CD4-positive, alpha-beta T cell treated with Interleukin-15 for 1 hour (primary cell): Measurements from ENCODE around the gene NSRP1.
"Not testable (repeated sequence)": the region's sequence is repeated elsewhere in the genome, so short reads cannot be mapped to it uniquely, and the experiment has no call there.

ENCODE experiments used
- DNase-seq: peaks from one replicate; pipeline ENCODE4 v3.0.0-alpha.2; 2020

NSRP1 gene

GRCh38 chr17:30224419-30224960 is 107.9 kb downstream of the NSRP1 start:
- DNase-seq, result no peak

DNA sequence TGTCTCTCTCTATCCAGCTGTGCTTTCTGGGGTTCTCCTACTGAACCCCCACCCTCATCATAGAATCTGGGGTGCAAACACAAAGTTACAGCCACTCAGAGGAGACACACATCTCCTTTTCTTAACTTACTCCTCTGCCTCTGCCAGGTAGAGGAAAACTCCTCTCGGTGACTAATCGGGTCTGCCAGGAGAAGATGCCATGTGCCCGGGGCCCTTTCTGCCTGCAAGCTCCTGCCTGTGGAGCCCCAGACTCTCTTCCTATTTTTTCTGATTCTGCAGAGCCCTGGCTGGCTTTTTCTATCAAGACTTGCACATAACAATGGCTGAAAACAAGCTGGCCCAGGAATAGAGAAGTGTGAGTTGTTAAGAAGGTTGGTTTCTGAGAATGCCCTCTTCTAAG is 108.5 kb downstream of the NSRP1 start:
- no peak for DNase-seq

DNA sequence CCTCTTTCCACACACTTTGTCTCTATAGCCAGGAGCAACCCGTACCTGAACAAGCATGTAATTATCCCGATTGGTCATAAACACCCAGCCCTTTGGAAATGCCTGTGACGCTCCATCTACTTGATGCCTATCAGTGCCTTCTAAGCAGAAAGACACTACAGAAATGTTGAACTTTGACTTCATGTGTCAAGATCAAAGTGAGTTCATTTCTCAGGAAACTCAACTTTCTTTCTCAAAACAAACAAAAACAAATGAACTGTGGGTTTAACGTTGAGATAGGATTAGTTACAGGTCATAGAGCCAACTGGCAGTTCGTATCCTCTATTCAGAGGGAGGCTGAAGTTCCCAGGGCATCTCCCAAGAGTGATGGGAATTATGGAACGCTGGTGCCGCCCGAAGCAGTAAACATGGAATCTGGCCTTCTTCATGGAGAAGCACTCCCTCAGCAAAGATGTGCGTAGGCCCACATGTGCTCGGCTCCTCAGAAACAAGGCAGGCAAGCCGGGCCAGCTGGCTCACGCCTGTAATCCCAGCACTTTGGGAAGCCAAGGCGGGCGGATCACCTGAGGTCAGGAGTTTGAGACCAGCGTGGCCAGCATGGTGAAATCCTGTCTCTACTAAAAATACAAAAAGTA is 109.4 kb downstream of the NSRP1 start:
- no peak for DNase-seq

GRCh38 chr17:30226878-30227277 is 110.3 kb downstream of the NSRP1 start:
- no peak for DNase-seq

- DNase-seq, result no peak
Measured at GRCh38 chr17:30228011-30228410, 111.4 kb downstream of the NSRP1 start.

GRCh38 chr17:30229012-30229411 is 112.4 kb downstream of the NSRP1 start:
- DNase-seq, result no peak

DNA sequence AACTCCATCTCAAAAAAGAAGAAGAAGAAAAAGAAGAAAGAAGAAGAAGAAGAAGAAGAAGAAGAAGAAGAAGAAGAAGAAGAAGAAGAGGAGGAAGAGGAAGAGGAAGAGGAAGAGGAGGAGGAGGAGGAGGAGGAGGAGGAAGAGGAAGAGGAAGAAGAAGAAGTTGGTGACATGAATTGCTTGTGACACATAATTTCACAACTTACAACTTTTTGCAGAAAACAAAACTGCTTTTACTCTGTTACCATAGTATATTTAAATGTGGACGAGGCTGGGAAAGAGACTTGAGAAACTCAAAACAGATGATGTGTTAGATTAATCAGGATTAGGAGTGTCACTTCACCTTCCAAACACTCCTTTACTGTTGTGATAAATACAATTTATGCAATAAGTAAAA is 113.4 kb downstream of the NSRP1 start:
- not testable (repeated sequence) for DNase-seq

DNA sequence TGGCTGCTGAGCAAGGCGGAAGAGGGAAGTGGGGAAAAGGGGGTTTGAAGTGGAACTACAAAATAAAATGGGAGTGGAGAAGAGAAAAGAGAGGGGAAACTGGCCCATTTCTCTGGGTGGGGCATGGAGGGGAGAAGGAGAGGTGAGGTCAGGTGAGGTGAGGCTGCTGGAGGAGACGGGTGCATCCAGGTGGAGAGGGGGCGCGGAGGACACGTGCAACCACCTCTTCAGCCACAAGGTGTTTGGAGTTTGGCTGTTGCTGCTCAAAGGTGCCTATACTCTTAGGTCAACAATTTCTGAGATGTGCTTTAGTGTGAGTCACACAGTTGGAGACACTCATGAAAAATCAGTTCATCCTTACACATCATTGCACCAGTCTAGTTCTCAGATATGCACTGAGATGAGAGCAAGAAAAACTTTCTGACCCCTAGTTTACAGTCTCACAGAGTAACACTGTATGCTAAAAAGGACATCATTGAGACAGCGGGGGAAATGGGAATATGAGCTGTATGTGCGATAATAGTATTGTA is 114.0 kb downstream of the NSRP1 start:
- no peak for DNase-seq

DNA sequence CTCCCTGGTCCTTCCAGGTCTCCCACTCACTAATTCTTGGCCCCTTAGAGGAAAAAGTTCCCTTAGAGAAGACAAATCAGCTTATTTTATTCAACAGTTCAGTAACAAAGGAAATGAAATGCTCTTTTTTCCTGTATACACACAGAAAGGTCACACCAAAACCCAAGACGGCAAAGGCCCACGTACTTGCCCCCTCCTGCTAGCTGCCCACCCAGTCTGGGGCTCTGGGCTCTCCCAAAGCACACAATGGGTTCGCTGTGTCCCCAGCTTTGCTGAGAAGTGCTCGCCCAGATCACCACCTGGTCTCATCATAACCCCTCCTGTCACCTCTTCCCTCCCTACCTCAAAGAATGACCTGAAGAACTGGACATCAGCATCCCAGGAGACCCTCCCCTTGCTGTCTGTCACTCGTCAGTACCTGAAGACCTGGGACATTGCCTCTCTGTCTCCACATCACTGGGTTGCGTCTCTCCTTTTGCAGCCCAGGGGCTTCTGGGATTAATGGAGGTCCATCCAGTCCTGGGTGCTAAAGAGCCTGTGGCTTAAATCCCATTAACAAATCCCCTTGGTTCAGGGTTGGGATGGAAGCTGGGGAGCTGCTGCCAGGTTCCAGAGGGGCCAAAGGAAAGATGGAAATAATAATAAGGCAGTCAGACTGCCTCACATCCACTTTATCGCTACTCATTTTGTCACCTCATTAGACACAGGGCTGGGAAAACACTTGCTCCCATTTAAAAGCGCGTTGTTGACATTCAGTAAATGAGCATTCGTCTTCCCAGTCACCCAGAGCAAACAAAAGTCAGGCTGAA is 115.6 kb downstream of the NSRP1 start:
- DNase-seq, result no peak

GRCh38 chr17:30232824-30233427 is 116.3 kb downstream of the NSRP1 start:
- no peak for DNase-seq

- no peak for DNase-seq
Measured at GRCh38 chr17:30234296-30234695, 117.7 kb downstream of the NSRP1 start.

DNA sequence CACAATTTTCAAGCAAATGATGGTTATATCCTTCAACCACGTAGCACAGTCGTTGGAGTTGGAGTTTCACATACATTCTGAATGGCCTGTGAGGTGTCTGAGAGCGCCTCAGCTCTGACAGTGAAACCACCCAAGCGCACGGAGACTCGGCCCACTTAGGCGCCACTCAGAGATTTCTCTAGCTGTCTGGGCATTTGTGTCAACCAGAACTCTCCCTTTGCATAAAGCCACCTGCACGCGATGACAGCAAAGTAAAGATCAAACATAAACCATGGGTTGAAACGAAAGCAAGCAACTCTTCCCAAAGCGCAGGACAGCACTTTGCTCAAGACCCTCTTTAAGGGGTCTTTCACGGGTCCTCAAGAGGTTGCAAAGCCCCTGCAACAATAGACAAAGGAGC is 118.3 kb downstream of the NSRP1 start:
- DNase-seq, result no peak

DNA sequence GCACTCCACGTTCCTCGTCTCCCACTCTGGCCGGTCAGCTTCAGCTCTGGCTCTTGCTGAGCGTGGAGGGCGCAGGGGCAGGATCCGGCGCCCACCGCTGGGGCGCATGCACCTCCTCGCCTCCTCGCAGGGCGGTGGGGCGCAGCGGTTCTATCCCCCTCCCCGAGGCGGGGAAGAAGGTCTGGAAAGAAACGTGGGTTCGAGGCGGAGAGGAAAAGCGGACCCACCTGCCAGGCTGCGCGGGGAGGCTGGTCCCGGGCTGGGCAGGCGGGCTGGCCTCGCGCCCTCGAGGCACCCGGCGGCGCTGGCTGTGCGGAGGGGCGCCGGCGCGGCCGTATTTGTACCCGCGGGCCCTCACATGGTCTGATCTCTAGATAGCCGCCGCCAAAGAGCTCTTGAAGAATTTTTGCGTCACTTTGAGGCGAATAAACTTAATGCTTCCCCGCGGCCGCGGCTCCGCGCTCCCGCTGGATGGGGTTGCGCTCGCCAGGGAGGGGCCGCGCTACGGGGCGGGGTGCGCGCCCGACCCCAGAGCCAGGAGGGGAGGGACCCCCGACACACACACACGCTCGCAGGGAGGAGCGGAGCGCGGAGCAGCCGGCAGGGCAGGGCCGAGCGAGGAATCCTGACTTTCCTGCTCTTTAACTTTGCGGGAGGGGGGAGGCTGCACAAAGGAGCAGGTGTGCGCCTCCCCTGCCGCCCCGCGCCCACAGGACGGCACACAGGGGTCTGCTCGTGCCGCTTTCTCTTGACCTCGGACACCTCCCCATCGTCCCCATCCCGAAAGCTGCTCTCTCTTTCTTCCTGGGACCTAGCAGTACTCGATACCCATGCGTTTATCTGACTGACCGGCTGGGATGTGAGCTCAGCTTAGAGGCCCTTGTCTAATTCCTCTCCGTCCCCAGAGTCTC is 119.0 kb downstream of the NSRP1 start, which contains the start of gene SLC6A4:
Gene SLC6A4 (minus strand): TSS at position 312 of the 911 bp plus-strand sequence. CDS start 13,739 bp downstream, outside the sequence.
- DNase-seq, result no peak
